HG02884 (cell line): Measurements from ENCODE around the gene DNAJB6.

Experiments
- ATAC-seq: cut with Tn5 transposase; IDR thresholded peaks from one replicate; pipeline ENCODE4 v1.9.1; 2021; ENCODE audit warnings: mild to moderate bottlenecking, moderate library complexity; ENCODE audit not compliant: unreplicated experiment

Gene DNAJB6

GRCh38 chr7:157362729-157363128, 25.9 kb downstream of the DNAJB6 start:
- ATAC-seq, result no peak

GRCh38 chr7:157366722-157367121, 29.9 kb downstream of the DNAJB6 start:
- ATAC-seq, result no peak

GRCh38 chr7:157368955-157369354, 32.2 kb downstream of the DNAJB6 start:
- ATAC-seq, result no peak

- ATAC-seq, result no peak
These were observed 33.9 kb downstream of the DNAJB6 start for GRCh38 chr7:157370742-157371141.

- ATAC-seq, result no peak
These were observed 34.5 kb downstream of the DNAJB6 start for GRCh38 chr7:157371296-157371695.

- no peak for ATAC-seq
These were observed 35.8 kb downstream of the DNAJB6 start for GRCh38 chr7:157372300-157373232.

- ATAC-seq, result no peak
These were observed 36.7 kb downstream of the DNAJB6 start for GRCh38 chr7:157373493-157373892.

- no peak for ATAC-seq
These were observed 38.6 kb downstream of the DNAJB6 start for GRCh38 chr7:157375410-157375809.

GRCh38 chr7:157377436-157378124, 40.8 kb downstream of the DNAJB6 start:
- no peak for ATAC-seq

- no peak for ATAC-seq
These were observed 41.6 kb downstream of the DNAJB6 start for GRCh38 chr7:157378390-157378789.

GRCh38 chr7:157379493-157379892, 42.7 kb downstream of the DNAJB6 start:
- ATAC-seq, result no peak

GRCh38 chr7:157380416-157380815, 43.6 kb downstream of the DNAJB6 start:
- ATAC-seq, result no peak

GRCh38 chr7:157383868-157384267, 47.1 kb downstream of the DNAJB6 start:
- ATAC-seq, result no peak

GRCh38 chr7:157384301-157384700, 47.5 kb downstream of the DNAJB6 start:
- ATAC-seq, result no peak

- ATAC-seq, result no peak
These were observed 50.4 kb downstream of the DNAJB6 start for GRCh38 chr7:157386979-157387800.

- no peak for ATAC-seq
These were observed 51.5 kb downstream of the DNAJB6 start for GRCh38 chr7:157388301-157388700.

- no peak for ATAC-seq
These were observed 53.3 kb downstream of the DNAJB6 start for GRCh38 chr7:157389951-157390730.

- ATAC-seq, result no peak
These were observed 54.4 kb downstream of the DNAJB6 start for GRCh38 chr7:157391036-157391710.

- no peak for ATAC-seq
These were observed 55.6 kb downstream of the DNAJB6 start for GRCh38 chr7:157392256-157393037.
